Endometrial microvascular endothelial cells (primary cell): ENCODE data around the gene HLA-B. TPM values are rescaled to one million over a fixed set of nuclear protein-coding genes. Genes with fewer than 3 reads are reported as not detected.

Experiments used
- in situ Hi-C: cut with HindIII; loops from 2 replicates; pipeline ENCODE4 v1.10.0; 2017; ENCODE audit warnings: low sequenced_read_pairs, low pct_unique_long_range_greater_than_20kb; ENCODE audit errors: inconsistent ontology term
- total RNA-seq: library from RNA; depleted of rRNA; stranded (reverse); fragments of >200 nt; gene quantifications from one replicate; pipeline ENCODE4 v1.2.3, GENCODE V29; 2015; ENCODE audit errors: inconsistent ontology term

HLA-B gene
- total RNA-seq, 1 donor from 2014 or later: 719 TPM

DNA sequence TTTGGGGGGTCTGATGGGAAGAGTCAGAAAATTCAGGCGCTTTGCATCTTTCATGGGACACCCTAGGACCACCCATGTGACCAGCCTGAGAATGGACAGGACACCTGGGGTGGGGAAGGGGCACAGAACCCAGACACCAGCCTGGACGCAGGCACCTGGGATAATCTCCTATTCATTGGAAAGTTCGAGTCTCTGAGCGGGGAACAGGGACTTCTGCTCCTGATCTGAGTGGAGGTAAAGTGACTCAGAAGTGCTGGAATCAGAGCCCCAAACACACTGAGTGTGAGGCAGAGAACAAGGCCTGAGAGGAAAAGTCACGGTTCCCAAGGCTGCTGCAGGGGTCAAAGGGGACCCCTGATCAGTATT lies 1.4 kb downstream of the HLA-B start:
- in situ Hi-C loops: no loop called here

DNA sequence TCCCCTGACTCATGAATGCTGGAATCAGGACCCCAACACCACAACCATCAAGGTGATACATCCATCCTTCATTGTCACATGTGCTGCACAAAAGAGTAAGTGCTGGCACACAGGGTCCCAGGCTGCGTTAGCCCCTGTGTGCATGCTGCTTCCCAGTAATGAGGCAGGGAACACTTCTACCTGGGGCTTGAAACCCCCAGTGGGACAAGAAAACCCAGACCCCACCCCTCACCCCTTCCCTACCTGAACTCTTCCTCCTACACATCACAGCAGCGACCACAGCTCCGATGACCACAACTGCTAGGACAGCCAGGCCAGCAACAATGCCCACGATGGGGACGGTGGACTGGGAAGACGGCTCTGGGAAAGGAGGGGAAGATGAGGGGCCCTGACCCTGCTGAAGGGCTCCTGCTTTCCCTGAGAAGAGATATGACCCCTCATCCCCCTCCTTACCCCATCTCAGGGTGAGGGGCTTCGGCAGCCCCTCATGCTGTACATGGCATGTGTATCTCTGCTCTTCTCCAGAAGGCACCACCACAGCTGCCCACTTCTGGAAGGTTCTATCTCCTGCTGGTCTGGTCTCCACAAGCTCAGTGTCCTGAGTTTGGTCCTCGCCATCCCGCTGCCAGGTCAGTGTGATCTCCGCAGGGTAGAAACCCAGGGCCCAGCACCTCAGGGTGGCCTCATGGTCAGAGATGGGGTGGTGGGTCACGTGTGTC lies 2.0 kb downstream of the HLA-B start:
- in situ Hi-C loops: no loop called here

DNA sequence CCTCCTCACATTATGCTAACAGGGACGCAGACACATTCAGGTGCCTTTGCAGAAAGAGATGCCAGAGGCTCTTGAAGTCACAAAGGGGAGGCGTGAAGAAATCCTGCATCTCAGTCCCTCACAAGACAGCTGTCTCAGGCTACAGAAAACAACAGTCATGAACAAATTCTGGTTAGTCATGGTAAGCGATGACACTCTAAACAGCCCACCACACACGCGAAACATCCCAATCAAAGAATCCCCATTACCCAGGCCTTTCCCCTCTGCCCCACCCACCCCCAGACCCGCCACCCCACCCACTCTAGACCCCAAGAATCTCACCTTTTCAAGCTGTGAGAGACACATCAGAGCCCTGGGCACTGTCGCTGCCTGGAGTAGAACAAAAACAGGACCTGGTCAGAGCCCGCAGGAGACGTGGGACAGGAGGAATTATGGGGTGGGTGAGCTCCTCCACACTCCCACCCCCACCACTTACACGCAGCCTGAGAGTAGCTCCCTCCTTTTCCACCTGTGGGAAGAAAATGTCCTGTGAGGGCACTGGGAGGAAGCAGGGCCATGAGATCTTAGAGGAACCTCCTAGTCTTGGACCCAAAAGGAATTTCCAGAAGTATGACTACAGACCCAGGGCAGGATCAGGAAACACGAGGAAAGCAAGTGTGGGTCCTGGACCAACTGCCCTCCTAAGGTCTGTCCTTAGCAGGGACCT lies 2.7 kb downstream of the HLA-B start:
- in situ Hi-C loops: no loop called here

GRCh38 chr6:31353384-31353945 lies 3.5 kb downstream of the HLA-B start:
- in situ Hi-C loops: no loop called here

- in situ Hi-C loops: no loop called here
These were observed 4.1 kb downstream of the HLA-B start for GRCh38 chr6:31352683-31353383.

- in situ Hi-C loops: no loop called here
These were observed 4.7 kb downstream of the HLA-B start for GRCh38 chr6:31352310-31352682.

- in situ Hi-C loops: no loop called here
These were observed 5.3 kb downstream of the HLA-B start for GRCh38 chr6:31351401-31352309.

- in situ Hi-C loops: no loop called here
These were observed 6.0 kb downstream of the HLA-B start for GRCh38 chr6:31351033-31351380.

DNA sequence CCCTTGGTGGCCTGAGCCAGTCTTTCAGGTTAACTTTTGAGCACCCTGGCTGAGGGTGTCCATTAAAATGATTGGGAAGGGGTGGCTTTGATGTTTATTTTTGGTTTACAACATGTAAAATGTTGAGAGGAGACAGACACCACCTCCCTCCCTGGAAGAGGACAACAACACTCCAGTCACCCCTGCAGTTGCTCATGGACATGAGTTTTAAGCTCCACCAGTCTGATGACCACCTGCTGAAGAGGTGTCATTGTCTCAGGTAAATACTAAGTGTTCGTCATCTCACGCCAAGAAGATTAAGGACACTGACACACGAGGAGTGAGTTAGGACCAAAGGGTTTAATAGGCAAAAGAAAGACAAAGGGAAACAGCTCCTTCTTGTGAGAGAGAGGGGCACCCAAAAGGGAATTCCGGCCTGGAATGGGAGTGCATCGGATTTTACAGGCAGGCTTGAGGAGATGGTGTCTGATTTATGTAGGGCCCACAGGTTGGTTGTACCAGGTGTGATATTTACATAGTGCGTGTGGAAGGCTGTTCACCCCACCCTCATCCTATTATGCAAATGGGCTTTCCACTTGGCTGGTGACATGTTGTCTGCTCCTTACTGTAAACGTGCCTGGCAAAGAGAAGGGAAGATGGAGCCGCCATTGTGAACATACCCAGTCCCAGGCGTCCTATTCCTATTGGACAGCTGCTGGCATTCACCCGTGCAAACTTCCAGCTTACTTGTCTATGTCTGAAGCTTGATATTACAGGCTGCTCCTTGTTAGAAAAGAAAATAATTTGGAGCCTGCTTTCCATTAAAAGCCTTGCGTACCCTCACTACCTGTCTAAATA lies 6.6 kb downstream of the HLA-B start:
- in situ Hi-C loops: no loop called here

- in situ Hi-C loops: loop anchor here (25.0 kb wide), 1 partner anchor 112 kb away; no protein-coding TSS in a partner anchor
These were observed 7.7 kb downstream of the HLA-B start for GRCh38 chr6:31349301-31349700.

GRCh38 chr6:31345026-31345730 lies 11.8 kb downstream of the HLA-B start:
- in situ Hi-C loops: loop anchor here (25.0 kb wide), 1 partner anchor 108 kb away; no protein-coding TSS in a partner anchor

DNA sequence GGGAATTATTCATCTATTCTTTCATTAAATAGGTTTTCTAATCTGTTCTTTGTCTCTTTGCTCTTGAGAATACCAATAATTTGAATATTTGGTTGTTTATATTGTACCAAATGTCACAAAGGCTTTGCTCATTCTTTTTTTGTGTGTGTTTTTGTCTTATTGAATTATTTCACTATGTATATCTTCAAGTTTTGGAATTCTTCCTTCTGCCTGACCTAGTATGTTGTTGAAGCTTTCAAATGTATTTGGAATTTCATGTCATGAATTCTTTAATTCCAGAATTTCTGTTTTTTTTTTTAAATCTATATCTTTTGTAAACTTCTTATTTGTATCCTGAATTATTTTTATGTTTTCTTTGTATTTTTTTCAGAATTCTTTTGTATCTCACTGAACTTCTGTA lies 16.8 kb downstream of the HLA-B start:
- in situ Hi-C loops: loop anchor here (25.0 kb wide), 1 partner anchor 103 kb away; no protein-coding TSS in a partner anchor

GRCh38 chr6:31339210-31339609 lies 17.8 kb downstream of the HLA-B start:
- in situ Hi-C loops: loop anchor here (25.0 kb wide), 1 partner anchor 102 kb away; no protein-coding TSS in a partner anchor

GRCh38 chr6:31336896-31337496 lies 20.0 kb downstream of the HLA-B start:
- in situ Hi-C loops: loop anchor here (25.0 kb wide), 1 partner anchor 100 kb away; no protein-coding TSS in a partner anchor

DNA sequence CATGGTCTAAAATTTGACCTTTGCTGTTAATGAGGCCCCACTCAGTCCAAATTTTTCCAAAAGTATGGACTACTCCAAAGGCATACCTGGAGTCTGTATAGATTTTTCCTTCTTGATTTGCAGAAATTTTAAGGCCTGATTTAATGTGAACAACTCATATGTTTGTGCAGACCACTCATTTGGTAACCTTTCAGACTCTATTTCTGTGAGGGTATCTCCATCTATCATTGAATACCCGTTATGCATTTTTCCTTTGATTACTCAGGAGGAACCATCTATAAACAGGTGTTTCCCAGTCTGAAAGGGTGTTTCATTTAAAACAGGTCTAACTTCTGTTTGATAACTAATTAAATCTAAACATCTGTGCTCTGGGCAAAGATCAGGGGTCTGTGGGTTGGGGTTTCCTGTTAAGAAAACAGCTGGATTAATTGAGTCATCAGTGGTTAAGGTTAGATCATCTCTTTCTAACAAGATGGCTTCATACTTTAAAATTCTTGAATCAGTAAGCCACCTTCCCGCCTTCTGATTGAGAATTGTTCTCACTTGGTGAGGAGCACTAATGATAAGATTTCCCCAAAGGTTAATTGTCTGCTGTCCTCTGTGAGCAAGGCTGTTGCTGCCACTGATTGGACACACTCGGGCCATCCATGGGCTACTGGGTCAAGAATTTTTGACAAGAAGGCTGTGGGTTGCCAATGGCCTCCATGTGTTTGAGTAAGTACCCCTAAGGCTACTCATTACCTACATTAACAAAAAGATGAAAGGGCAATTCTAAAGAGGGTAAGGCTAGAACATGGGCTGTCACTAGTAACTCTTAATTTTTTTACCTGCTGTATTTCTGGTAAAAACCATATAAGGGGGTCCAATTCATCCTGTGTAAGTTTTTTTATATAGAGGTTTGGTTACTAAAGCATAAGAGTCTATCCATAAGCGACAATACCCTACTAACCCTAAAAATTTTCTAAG lies 24.1 kb downstream of the HLA-B start:
- in situ Hi-C loops: loop anchor here (25.0 kb wide), 1 partner anchor 96 kb away; no protein-coding TSS in a partner anchor
